ENCODE data around the gene SCNN1A.

GRCh38 chr12:6375269-6376078, at the start of gene SCNN1A:
- TF ChIP-seq, protein P1, sequence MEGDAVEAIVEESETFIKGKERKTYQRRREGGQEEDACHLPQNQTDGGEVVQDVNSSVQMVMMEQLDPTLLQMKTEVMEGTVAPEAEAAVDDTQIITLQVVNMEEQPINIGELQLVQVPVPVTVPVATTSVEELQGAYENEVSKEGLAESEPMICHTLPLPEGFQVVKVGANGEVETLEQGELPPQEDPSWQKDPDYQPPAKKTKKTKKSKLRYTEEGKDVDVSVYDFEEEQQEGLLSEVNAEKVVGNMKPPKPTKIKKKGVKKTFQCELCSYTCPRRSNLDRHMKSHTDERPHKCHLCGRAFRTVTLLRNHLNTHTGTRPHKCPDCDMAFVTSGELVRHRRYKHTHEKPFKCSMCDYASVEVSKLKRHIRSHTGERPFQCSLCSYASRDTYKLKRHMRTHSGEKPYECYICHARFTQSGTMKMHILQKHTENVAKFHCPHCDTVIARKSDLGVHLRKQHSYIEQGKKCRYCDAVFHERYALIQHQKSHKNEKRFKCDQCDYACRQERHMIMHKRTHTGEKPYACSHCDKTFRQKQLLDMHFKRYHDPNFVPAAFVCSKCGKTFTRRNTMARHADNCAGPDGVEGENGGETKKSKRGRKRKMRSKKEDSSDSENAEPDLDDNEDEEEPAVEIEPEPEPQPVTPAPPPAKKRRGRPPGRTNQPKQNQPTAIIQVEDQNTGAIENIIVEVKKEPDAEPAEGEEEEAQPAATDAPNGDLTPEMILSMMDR (IDR thresholded peaks at IDR 0.05): no peak
- TF ChIP-seq POLR2AphosphoS5 (IDR thresholded peaks at IDR 0.05) (peak in 2 of 3 donors; percentile 92 to 96), EP300 (IDR thresholded peaks at IDR 0.05) (no peak), POLR2A (IDR thresholded peaks at IDR 0.05) (peak in 2 of 4 donors; percentile 62 to 91)
